Measurements from ENCODE around the gene PBRM1.

Gene PBRM1

DNA sequence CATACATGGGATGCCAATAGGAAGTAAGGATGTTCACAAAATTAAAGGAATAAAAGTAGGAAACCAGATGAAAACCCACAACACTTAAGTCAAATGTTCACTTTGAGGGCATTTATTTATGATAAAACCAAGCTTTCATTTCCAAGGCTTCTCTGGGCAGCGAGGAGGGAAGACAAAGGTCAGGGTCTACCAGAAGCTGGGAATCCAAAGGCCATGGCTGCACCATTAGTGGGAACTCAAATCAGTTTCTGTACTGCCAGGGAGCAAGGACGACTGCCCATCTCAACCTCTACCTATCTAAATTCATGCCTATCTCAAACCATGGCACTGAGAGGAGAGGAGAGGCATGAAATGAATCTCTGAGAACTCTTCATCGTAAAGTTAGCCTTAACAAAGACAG, 22.6 kb downstream of the PBRM1 start:
- no peak for DNase-seq

DNA sequence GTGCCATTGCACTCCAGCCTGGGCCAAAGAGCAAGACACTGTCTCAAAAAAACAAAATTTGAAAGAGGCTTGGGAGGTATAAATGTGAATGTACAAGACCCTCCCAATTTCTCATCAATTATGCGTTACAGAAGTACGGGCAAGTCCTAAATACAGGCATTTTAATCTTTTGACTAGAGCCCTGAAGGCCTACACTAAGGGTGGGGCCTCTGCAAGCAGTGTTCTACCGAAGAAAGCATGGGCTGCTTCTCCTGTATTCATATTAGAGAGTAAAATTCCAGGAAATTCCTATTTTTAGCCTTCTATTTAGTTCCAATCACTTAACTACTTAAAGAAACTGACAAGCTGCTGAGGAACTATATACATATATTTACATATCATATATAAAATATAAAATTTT, 25.7 kb downstream of the PBRM1 start:
- DNase-seq = no peak

DNA sequence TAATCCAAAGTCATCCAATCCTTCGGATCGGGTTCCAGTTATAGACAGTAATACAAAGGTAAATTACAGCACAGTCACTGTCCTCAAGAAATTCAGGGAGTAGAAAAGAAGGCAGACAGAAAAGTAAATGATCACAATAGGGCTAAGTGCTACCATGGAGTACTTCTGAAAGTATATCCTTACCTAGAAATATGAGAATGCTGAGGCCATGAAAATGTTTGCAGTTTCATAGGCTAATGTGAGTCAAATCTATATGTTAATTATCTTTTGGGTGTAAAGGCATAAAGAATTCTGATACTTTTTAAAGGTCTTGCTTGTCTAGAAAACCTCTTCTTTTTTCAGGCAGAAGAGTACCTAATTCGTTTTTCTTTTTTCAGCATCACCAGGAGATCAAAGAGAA, 29.8 kb downstream of the PBRM1 start:
- DNase-seq = no peak

DNA sequence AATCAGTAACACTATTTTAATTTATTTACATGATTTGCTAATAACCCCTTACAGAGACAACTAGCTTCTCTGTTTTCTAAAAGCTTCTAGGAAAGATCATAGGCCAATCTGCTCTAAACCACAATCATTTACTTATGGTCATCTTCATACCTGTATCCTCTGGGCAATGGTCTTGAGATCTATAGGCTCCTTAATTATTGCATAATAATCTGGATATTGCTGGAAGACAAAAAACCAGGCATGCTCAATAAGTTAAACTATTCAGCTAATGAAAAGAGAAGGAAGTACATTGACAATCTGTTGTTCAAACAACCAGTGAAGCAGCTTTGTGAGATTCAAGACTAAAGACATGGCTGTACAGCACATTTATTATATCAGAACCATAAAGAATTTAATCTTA, 34.1 kb downstream of the PBRM1 start:
- DNase-seq = no peak

DNA sequence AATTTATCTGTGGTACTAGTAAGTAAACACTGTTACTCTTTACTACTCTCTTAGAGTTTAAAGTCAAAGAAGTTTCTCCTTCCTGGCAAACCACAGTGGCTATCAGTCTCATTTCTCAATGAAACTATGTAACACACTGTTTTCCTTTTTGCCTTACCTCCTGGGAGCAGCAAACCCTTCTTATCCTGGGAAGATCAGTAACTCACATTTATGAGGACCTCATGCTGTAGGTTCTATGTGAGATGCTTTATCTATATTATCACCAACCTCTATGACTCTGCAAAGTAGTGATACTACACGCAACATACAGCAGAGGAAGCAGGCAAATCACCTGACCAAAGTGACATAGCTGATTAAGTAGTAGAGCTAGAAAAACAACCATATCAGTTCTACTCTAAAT, 35.3 kb downstream of the PBRM1 start:
- no peak for DNase-seq

DNA sequence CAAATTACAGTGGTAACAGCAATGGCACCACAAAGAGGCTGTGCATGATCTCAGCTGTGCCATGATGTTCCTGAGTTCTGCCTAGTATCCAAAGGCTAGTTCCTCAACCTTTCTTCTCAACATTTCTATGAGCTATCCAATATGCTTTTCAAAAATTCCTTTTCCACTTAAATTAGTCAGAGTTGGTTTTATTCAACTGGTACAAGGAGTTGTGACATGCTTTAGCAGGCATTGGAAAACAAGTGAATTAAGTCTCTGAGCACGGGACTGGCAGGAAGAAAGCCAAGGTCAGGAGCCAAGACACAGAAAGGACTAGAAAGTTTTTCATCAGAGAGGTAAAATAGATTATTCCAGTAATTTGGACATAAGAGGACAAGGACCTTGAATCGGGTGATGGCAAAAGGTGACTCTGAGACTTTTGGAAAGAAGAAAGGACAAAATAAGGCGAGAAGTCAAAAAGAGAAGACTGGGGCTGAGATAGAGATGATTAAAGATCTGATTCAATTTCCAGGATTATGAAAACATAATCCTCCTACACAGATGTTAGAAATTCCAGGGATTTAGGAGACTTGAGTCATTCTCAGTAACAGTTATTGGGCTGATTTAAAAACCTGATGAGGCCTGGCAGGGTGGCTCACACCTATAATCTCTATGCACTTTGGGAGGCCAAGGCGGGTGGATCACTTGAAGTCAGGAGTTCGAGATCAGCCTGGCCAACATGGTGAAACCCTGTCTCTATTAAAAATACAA, 36.1 kb downstream of the PBRM1 start:
- DNase-seq = no peak

DNA sequence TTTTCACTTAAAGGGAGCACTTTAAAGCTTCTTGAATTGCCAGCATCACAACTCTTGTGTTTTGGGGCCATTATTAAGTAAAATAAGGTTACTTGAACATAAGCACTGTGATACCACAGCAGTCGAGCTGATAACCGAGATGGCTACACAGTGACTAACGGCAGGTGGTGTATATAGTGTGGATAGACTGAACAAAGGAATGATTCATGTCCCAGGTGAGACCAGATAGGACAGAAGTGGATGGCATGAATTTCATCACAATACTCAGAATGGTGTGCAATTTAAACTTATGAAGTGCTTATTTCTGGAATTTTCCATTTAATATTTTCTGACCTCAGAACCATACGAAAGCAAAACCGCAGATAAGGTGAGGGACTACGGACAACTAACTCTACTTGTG, 40.2 kb downstream of the PBRM1 start:
- DNase-seq = no peak

DNA sequence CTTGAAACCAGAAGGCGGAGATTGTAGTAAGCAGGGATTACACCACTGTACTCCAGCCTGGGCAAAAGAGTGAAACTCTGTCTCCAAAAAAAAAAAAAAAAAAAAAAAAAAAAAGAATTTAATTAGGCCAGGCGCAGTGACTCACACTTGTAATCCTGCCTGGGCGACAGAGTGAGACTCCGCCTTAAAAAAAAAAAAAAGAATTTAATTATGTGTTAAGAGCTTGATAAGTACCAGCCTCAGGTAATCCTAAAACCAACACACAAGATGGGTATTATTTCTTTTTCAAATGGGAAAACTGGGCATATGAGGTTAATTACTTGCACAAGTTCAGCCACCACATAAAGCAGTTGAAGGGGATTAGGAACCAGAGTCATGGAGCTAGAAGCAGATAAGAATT, 49.0 kb downstream of the PBRM1 start:
- DNase-seq = no peak

DNA sequence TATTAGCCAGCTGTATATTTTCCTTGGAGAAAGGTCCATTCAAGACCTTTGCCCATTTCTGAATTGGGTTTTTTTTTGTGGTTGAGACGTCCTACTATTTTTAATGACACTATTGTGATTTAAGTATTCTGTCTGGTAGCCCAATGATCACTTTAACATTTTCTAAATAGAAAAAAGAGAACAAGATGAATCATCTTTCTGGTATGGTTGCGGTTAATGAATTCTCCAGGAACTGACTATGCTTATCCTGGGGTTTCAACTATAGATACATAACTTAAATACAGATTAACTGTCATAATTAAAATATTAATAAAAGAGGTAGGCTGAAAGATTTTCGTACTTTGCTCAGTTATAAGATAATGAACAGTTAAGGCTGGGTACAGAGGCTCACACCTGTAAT, 51.9 kb downstream of the PBRM1 start:
- DNase-seq = no peak

DNA sequence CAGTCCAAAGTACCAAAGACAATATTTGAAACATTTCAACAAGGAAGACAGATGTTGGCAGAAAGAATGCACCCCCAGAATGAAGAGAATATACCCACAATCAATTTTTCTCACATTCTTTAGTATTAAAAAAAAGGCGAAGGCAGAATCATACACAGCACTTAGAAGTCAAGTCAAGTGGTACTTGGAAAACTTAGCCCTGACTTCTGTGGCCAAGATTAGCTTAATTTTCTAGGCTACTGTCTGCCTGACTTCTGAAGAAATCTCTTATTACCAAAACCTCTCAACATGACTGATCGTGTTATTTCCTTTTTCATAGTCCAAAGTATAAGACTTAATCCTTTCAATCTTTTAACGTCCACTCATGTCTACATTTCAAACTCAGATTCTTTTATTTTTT, 60.7 kb downstream of the PBRM1 start:
- no peak for DNase-seq

DNA sequence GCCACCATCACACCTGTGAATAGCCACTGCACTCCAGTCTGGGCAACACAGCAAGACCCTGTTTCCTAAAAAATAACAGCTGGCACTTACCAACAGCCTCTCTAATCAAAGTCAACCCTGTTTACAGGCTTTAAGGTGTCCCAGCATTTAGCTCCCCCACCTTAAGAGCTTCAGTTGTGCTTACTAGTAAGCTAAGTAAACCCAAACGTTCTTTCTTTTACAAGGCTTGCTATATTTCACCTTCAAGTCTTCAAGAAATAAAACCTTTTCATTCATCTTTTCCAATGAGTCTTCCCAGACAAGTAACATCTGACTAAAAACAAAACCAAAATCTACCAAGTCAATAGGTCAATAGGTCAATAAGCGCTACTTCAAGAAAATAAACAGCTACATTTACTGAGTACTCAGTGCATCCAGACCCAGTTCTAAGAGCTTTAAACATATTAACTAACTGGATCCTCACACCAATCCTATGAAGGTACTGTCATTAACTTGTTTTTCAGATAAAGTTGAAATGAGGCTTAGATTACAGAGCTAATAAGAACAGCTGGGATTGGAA, 62.4 kb downstream of the PBRM1 start:
- no peak for DNase-seq

DNA sequence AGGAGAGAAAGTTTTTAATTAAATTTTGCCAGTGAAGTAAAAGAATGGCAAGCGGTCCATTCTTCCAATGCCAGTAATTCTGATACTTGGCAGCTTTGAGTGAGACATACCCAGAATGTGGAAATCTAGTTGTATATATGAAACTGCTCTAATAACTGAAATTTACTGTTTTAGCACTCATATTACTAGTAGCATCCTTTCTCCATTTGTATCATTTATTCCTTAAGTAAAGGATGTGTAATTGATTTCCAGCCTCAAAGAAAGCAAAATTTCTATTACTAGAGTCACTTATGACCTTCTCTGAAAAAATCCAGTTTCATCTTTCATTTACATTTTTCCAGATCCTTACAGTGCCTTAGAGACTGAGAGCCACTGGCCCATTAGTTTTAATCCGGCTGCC, 65.1 kb downstream of the PBRM1 start:
- no peak for DNase-seq

DNA sequence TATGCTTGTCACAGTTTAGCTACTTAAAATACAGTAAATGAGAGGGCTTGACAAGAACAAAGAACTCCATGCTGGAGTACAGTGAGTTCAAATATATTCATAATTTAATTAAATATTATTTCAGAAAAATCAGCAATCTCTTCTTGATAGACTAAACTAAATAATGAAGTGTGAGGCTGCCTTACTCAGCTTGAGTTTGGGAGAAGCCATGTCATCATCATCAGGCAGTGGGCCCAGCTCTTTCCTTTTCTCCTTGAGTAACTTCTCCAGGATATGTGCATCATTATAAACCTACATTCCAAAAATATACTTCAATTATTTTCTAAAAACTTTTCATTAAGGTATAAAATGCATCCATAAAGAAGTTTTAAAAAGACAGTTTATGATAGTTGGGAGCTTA, 70.5 kb downstream of the PBRM1 start:
- DNase-seq = no peak

DNA sequence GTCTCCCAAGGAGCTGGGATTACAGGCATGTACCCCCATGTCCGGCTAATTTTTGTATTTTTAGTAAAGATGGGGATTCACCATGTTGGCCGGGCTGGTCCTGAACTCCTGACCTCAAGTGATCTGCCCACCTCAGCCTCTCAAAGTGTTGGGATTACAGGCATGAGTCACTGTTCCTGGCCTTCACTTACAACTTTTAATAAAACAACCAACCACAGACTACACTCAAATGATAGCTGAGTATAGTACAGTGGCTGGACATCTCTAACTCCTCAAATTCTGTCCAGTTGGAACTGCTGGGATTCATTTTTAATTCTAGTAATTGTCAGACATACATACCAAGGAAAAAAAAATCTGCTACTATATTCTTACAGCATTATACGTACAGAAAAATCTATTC, 71.0 kb downstream of the PBRM1 start:
- DNase-seq = no peak

DNA sequence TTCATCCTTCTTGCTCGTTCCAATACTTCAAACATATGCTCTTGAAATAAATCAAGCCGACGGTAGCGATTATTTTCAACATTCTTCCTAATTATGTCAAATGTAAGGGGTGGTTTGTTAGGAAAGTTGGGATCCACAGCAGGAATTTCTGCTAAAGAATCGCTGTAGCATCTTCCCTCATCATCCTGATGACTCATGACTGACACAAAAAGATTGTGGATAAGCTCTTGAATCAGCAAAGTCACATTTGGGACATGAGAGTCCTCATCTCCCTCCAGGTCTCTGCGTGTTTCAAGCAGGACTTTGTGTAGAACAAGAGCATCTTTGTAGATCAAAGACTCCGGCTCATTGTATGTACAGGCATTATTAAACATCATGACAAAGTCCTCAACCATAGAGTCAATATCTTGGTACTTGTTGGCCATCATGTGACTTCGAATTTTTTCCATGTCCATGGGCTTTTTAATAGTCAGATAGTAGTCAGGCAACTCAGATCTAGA, 76.3 kb downstream of the PBRM1 start:
- DNase-seq = no peak

DNA sequence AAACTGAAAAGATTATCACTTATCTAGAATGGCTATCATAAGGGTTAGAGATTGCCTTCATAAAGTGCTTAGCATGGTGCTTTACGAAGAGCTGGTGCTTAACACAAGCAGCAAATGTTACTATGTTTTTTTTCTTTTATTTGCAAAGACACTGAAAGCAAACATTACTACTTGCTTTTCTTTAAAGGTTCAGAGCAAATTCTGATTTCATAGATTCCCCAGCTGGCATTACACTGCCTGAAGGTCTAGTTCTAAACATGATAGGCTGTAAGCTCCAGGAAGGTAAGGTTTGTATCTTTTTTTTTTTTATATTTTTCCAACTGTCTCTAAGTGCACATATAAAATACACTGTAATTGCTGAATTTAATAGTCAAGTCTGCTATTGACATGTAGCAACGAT, 77.4 kb downstream of the PBRM1 start:
- DNase-seq = no peak

DNA sequence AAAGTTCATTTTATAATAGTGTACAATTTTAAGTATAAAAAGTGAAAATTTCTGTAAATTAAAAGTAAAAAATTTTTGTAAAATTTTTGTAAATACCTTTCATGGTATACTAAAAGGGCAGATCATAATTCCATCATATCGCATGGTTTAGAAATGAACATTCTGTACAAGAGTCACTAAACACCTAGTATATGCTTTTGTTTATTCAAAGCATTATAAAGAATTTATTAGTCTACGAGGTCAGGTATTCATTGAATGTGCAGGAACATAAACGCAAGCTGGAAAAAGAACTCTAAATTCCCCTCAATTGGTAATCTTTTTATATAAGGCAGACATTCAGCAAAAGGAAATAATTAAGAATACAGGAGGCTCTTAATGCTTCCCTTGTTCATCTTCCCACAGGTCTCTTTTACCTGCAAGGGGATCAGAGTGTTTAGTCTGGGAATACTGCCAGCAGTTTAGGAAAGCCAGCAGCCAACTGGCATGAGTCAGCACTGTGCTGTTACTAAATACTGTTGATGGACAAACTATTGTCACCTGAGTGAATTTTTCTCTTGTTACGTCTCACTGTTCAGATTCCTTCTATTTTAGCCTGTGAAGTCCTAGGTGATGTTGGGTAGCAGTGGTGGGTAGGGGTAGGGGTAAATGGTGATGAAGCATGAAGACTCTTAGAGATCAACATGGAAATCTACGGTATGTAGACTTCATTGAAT, 79.2 kb downstream of the PBRM1 start:
- DNase-seq = no peak

DNA sequence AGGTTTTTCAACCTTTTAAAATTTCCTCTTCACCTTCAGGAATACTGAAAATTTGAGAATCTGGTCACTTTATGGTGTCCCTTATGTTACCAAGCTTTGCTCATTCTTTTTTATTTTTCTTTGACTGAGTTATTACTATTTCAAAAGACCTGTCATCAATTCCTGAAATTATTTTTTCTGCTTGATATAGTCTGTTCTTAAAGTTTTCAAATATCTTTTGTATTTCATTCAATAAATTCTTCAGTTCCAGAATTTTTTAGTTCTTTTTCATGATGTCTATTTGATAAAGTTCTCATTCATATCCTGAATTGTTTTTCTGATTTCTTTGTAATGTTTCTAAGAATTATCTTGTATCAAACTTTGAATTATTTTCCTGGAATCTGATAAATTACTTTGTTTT, 85.5 kb downstream of the PBRM1 start:
- no peak for DNase-seq

DNA sequence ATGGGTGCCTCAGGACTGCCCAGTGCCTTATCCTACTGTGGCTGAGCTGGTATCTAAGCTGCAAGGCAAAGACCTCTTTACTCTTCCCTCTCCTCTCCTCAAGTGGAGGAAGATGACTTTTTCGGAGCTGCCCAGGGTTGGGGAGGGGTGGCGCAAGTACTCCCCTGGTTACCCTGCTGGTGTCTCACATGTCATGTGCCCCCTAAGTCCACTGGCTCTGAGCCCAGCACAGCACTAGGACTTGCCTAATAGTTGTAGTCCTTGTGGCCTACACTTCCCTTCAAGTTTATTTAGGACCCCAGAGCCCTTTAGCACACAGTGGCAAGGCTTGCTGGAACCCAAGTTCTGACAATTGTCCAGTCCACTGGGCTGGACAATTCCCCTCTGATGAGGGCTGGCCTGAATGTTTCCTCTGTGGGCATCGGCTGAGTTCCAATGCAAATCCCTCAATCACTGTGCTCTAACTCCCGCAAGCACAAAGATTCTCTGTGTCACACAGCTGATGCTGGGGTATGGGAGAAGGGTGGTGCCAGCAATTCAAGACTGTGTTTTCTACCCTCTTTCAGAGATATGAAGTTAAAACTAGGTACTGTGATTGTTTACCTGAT, 89.0 kb downstream of the PBRM1 start:
- no peak for DNase-seq

DNA sequence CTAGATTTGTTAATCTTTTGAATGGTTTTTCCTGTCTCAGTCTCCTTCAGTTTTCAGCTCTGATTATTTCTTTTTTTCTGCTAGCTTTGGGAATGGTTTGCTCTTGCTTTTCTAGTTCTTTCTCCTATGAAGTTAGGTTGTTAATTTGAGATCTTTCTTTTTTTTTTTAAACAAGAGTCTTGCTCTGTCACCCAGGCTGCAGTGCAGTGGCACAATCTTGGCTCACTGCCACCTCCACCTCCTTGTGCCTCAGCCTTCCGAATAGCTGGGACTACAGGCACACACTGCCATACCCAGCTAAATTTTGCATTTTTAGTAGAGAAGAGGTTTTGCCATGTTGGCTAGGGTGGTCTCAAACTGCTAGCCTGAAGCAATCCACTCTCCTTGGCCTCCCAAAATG, 92.6 kb downstream of the PBRM1 start:
- no peak for DNase-seq

DNA sequence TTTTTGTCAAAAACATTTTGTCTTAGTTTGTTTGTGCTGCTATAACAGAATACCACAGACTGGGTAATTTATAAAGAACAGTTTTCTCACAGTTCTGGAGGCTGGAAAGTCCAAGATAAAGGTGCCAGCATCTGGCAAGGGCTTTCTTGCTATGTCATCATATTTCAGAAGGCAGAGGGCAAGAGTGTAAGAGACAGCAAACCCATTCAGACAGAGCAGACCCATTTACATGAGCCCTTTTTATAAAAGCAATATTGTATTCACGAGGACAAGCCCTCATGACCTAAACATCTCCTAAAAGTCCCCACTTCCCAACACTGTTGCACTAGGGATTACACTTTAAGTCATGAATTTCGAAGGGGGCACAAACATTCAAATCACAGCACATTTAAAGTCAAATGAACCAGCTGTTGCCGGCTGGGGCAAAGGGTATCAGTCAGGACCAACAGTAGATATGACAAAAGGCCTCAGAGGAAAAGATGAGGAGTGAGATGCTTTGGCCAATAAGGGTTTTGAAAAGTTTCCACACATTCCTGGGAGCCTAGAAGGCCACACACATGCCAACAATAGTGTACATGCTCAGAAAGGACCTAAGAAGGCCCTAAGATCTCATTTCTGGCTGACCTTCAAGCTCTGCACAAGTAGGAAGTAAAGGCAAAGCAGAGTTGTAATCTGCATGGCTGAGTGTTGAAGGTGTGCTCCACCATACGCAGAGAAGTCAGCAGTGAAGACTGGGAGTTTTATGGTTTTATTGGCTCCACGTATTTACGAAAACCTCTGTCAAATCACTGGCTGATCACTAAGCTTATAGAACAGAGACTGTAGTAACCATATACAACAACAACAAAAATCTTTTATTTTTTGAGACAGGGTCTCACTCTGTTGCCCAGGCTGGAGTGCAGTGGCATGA, 111.4 kb downstream of the PBRM1 start:
- DNase-seq = no peak

DNA sequence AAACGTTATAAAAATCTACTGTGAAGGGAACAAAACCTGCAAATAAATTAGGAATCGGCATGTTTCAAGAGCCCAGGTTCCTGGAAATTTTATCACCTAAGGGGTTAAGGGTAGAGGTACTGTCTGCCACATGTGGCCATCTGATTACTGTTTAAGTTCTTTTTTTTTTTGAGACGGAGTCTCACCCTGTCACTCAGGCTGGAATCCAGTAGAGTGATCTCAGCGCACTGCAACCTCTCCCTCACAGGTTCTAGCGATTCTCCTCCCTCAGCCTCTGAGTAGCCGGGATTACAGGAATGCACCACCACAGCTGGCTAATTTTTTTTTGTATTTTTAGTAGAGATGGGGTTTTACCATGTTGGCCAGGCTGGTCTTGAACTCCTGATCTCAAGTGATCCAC, 113.5 kb downstream of the PBRM1 start:
- DNase-seq = no peak

DNA sequence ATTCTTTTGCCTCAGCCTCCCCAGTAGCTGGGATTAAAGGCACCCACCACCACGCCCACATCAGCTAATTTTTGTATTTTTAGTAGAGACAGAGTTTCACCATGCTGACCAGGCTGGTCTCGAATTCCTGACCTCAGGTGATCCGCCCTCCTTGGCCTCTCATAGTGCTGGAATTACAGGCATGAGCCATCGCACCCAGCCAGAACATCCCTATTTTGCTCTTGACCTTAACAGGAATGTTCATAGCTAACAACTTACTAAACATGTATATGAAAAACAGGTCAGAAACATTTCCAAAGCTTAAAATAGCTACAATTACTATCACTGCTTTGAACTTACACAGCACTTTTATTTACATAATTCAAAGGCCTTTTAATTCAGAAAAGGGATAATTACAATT, 115.6 kb downstream of the PBRM1 start:
- DNase-seq = no peak
